HepG2 (cell line): ENCODE results near the gene GART. TPM values are rescaled to one million over a fixed set of nuclear protein-coding genes. Genes with fewer than 3 reads are reported as not detected.
A peak's percentile ranks its signal among the peaks of the same experiment; 100 is the strongest.

Source experiments
- ADNP ChIP-seq: sonication (generic); formaldehyde crosslinking; IDR thresholded peaks from 2 replicates; pipeline ENCODE4 v1.4.0; 2020; ENCODE audit warnings: missing genetic modification reagents
- ASH2L ChIP-seq: fragments of 300-600, 200-600 bp; sonication (generic); IDR thresholded peaks from 2 replicates; pipeline ENCODE4 v1.7.0; 2017; ENCODE audit warnings: low read depth, mild to moderate bottlenecking, moderate library complexity, mixed read lengths, low read length; ENCODE audit not compliant: insufficient read length
- ATF5 ChIP-seq: sonication (generic); formaldehyde crosslinking; IDR thresholded peaks from 2 replicates; pipeline ENCODE4 v1.4.0; 2020; ENCODE audit warnings: mild to moderate bottlenecking, low read depth, missing genetic modification reagents
- CCDC6 ChIP-seq: sonication (generic); formaldehyde crosslinking; IDR thresholded peaks from 2 replicates; pipeline ENCODE4 v1.8.1; 2022; ENCODE audit warnings: mild to moderate bottlenecking, missing genetic modification reagents, moderate library complexity
- CEBPG ChIP-seq: IDR thresholded peaks from 2 replicates; pipeline ENCODE4 v1.6.1; 2016
- DPF2 ChIP-seq: sonication (generic); formaldehyde crosslinking; IDR thresholded peaks from 2 replicates; pipeline ENCODE4 v1.4.0; 2020; ENCODE audit warnings: mild to moderate bottlenecking, low read depth, missing genetic modification reagents, borderline replicate concordance
- HIVEP1 ChIP-seq: sonication (generic); formaldehyde crosslinking; IDR thresholded peaks from 2 replicates; pipeline ENCODE4 v1.4.0; 2020; ENCODE audit warnings: mild to moderate bottlenecking, missing genetic modification reagents
- IRF2 ChIP-seq: IDR thresholded peaks from 2 replicates; pipeline ENCODE4 v1.6.1; 2018; ENCODE audit warnings: missing genetic modification reagents, missing compliant biosample characterization
- NAIF1 ChIP-seq: sonication (generic); formaldehyde crosslinking; IDR thresholded peaks from 2 replicates; pipeline ENCODE4 v1.5.0; 2020; ENCODE audit warnings: mild to moderate bottlenecking, missing genetic modification reagents, borderline replicate concordance
- NFE2L2 ChIP-seq: fragments of 150-350 bp; IDR thresholded peaks from 2 replicates; pipeline ENCODE4 v1.6.1; 2014; ENCODE audit warnings: low read length
- NFYB ChIP-seq: sonication (generic); formaldehyde crosslinking; IDR thresholded peaks from 2 replicates; pipeline ENCODE4 v1.4.0; 2020; ENCODE audit warnings: missing genetic modification reagents
- SATB2 ChIP-seq: sonication (generic); formaldehyde crosslinking; IDR thresholded peaks from 2 replicates; pipeline ENCODE4 v1.5.0; 2020; ENCODE audit warnings: missing genetic modification reagents
- SRSF1 ChIP-seq: fragments of 200-400 bp; formaldehyde crosslinking; optimal IDR thresholded peaks from 2 replicates; pipeline ENCODE3; 2017; ENCODE audit warnings: mild to moderate bottlenecking, low read depth, low read length, moderate library complexity
- TAF15 ChIP-seq: fragments of 200-400 bp; formaldehyde crosslinking; IDR thresholded peaks from one replicate; pipeline ENCODE4 v1.6.1; 2018; ENCODE audit warnings: mild to moderate bottlenecking, low read depth, low read length; ENCODE audit not compliant: poor library complexity, severe bottlenecking
- ZBTB10 ChIP-seq: sonication (generic); formaldehyde crosslinking; IDR thresholded peaks from 2 replicates; pipeline ENCODE4 v1.4.0; 2020; ENCODE audit warnings: missing genetic modification reagents, borderline replicate concordance
- ZFAT ChIP-seq: sonication (generic); formaldehyde crosslinking; conservative IDR thresholded peaks from 2 replicates; pipeline ENCODE4 v1.8.1; 2023; ENCODE audit warnings: missing genetic modification reagents, inconsistent platforms
- ZMYM3 ChIP-seq: sonication (generic); formaldehyde crosslinking; IDR thresholded peaks from 2 replicates; pipeline ENCODE4 v1.5.1; 2020; ENCODE audit warnings: mild to moderate bottlenecking, missing genetic modification reagents
- ZNF12 ChIP-seq: sonication (generic); formaldehyde crosslinking; IDR thresholded peaks from 2 replicates; pipeline ENCODE4 v1.5.0; 2020; ENCODE audit warnings: missing genetic modification reagents
- ZNF143 ChIP-seq: sonication (generic); formaldehyde crosslinking; IDR thresholded peaks from 2 replicates; pipeline ENCODE4 v1.4.0; 2020; ENCODE audit warnings: missing genetic modification reagents
- ZNF225 ChIP-seq: sonication (generic); formaldehyde crosslinking; IDR thresholded peaks from 2 replicates; pipeline ENCODE4 v1.4.0; 2020; ENCODE audit warnings: mild to moderate bottlenecking, missing genetic modification reagents
- ZNF331 ChIP-seq: sonication (generic); formaldehyde crosslinking; IDR thresholded peaks from 2 replicates; pipeline ENCODE4 v1.4.0; 2020; ENCODE audit warnings: missing genetic modification reagents
- ZNF616 ChIP-seq: sonication (generic); formaldehyde crosslinking; IDR thresholded peaks from 2 replicates; pipeline ENCODE4 v1.5.0; 2020; ENCODE audit warnings: low read depth, mild to moderate bottlenecking, missing genetic modification reagents
- ZNF670 ChIP-seq: sonication (generic); formaldehyde crosslinking; IDR thresholded peaks from 2 replicates; pipeline ENCODE4 v1.8.0; 2022; ENCODE audit warnings: mild to moderate bottlenecking, missing genetic modification reagents, borderline replicate concordance
- ZNF850 ChIP-seq: sonication (generic); formaldehyde crosslinking; conservative IDR thresholded peaks from 2 replicates; pipeline ENCODE4 v1.9.0; 2021; ENCODE audit warnings: mild to moderate bottlenecking, missing genetic modification reagents
- polyA plus RNA-seq, 8 experiments: library from polyadenylated mRNA; depleted of rRNA in 3 of 8; stranded (reverse) in 7 of 8; unstranded in 1 of 8; fragments of >200 nt; fragmentation: Illumina TruSeq in 4 of 8; extraction: Trizol in 4 of 8; gene quantifications; 2 replicates each; pipeline versions ENCODE4 v1.2.1 to v1.2.3, GENCODE V29; 2011 to 2016; ENCODE audit warnings: low read depth in 4 of 8, missing spikeins in 1 of 8, mixed read lengths in 1 of 8; ENCODE audit not compliant: insufficient read depth in 1 of 8
- total RNA-seq, 5 experiments: library from RNA; depleted of rRNA; stranded (reverse); fragments of >200 nt; fragmentation: Illumina TruSeq; extraction: Trizol; gene quantifications; 2 replicates each; pipeline ENCODE4 v1.2.3, GENCODE V29; 2016; ENCODE audit warnings: low read depth in 1 of 5

Gene GART
- total and polyA plus RNA-seq, 2 of the 13 experiments (the other 11 are each of a cell fraction or from before 2014, with no cell fraction given): 17.9 to 109 TPM

GRCh38 chr21:33588485-33589335 is 46.8 kb upstream of the GART start, which contains the start of gene DONSON (continued):
- TF ChIP-seq ZFAT (no peak; the same call in 1 of the 2 replicates), ZNF850 (CRISPR knock-in tag) (no peak), DPF2 (no peak), NFE2L2 (no peak), ASH2L (peak; percentile 70), HIVEP1 (CRISPR knock-in tag) (peak; percentile 83; the same call in 1 of the 2 replicates), SRSF1 (peak; percentile 58), ZNF143 (CRISPR knock-in tag) (0 out of 2 replicates have a peak, but pooled peaks have one; percentile 53), ZNF12 (no peak), SATB2 (CRISPR knock-in tag) (peak; percentile 24; the same call in 1 of the 2 replicates), ZNF331 (peak; percentile 41; the same call in 1 of the 2 replicates), NFYB (no peak), NAIF1 (CRISPR knock-in tag) (no peak; the same call in 1 of the 2 replicates), ZNF670 (CRISPR knock-in tag) (no peak), ZBTB10 (CRISPR knock-in tag) (no peak), CEBPG (no peak), IRF2 (peak; percentile 81), ZMYM3 (CRISPR knock-in tag) (no peak), CCDC6 (CRISPR knock-in tag) (no peak), ZNF616 (CRISPR knock-in tag) (no peak), ADNP (CRISPR knock-in tag) (no peak), ZNF225 (CRISPR knock-in tag) (no peak), ATF5 (no peak), TAF15 (no peak)
